ENCODE data around the gene CHST7.

The CHST7 gene

GRCh38 chrX:46643636-46644035 is 70.1 kb downstream of the CHST7 start:
- H3K9ac ChIP-seq (ENCODE audit: low read depth in 1 of 2, low read length in 2 of 2): no peak overlapping the region
- H3K4me3 ChIP-seq (ENCODE audit: low read length in 2 of 2): no peak overlapping the region
- no peak overlapping the region for H3K27ac ChIP-seq (ENCODE audit: low read depth in 2 of 2, low read length in 2 of 2)
- peaks cover 0 to 3% of the 10 kb centered on the region in 2 donors for H3K27me3 ChIP-seq (ENCODE audit: control insufficient read depth in 2 of 2, insufficient read depth in 2 of 2, low read length in 2 of 2)
- H3K9me3 ChIP-seq (ENCODE audit: control insufficient read depth in 2 of 2, low read length in 2 of 2): no peaks in the 10 kb centered on the region
- H3K4me1 ChIP-seq (ENCODE audit: control insufficient read depth in 2 of 2, insufficient read depth in 2 of 2, low read length in 2 of 2): no peaks in the 10 kb centered on the region
- H3K36me3 ChIP-seq (ENCODE audit: control insufficient read depth in 2 of 2, insufficient read depth in 2 of 2, low read length in 2 of 2): no peaks in the 10 kb centered on the region

GRCh38 chrX:46645614-46646013 is 72.0 kb downstream of the CHST7 start:
- Histone ChIP-seq H3K4me3 (ENCODE audit: low read length in 2 of 2) (no peak overlapping the region), H3K9ac (ENCODE audit: low read depth in 1 of 2, low read length in 2 of 2) (no peak overlapping the region), H3K27me3 (ENCODE audit: control insufficient read depth in 2 of 2, insufficient read depth in 2 of 2, low read length in 2 of 2) (peaks cover 0 to 3% of the 10 kb centered on the region in 2 donors), H3K9me3 (ENCODE audit: control insufficient read depth in 2 of 2, low read length in 2 of 2) (no peaks in the 10 kb centered on the region), H3K27ac (ENCODE audit: low read depth in 2 of 2, low read length in 2 of 2) (no peak overlapping the region), H3K36me3 (ENCODE audit: control insufficient read depth in 2 of 2, insufficient read depth in 2 of 2, low read length in 2 of 2) (no peaks in the 10 kb centered on the region), H3K4me1 (ENCODE audit: control insufficient read depth in 2 of 2, insufficient read depth in 2 of 2, low read length in 2 of 2) (no peaks in the 10 kb centered on the region)

- H3K27ac ChIP-seq (ENCODE audit: low read depth in 2 of 2, low read length in 2 of 2): no peak overlapping the region
These were observed 73.7 kb downstream of the CHST7 start for GRCh38 chrX:46647251-46647650.

More at GRCh38 chrX:46647251-46647650, 73.7 kb downstream of the CHST7 start:
- H3K4me1 ChIP-seq (ENCODE audit: control insufficient read depth in 2 of 2, insufficient read depth in 2 of 2, low read length in 2 of 2): no peaks in the 10 kb centered on the region
- H3K9me3 ChIP-seq (ENCODE audit: control insufficient read depth in 2 of 2, low read length in 2 of 2): no peaks in the 10 kb centered on the region
- H3K4me3 ChIP-seq (ENCODE audit: low read length in 2 of 2): no peak overlapping the region
- peaks cover 0 to 3% of the 10 kb centered on the region in 2 donors for H3K27me3 ChIP-seq (ENCODE audit: control insufficient read depth in 2 of 2, insufficient read depth in 2 of 2, low read length in 2 of 2)
- no peak overlapping the region for H3K9ac ChIP-seq (ENCODE audit: low read depth in 1 of 2, low read length in 2 of 2)
- no peaks in the 10 kb centered on the region for H3K36me3 ChIP-seq (ENCODE audit: control insufficient read depth in 2 of 2, insufficient read depth in 2 of 2, low read length in 2 of 2)
